HG03342 (cell line): ENCODE measurements around the gene C19orf25.

Experiments used
- ATAC-seq: cut with Tn5 transposase; IDR thresholded peaks from one replicate; pipeline ENCODE4 v1.9.1; 2021; ENCODE audit warnings: mild to moderate bottlenecking, moderate library complexity; ENCODE audit not compliant: unreplicated experiment

C19orf25 gene

GRCh38 chr19:1466461-1467214 lies 12.4 kb downstream of the C19orf25 start:
- no peak for ATAC-seq

- no peak for ATAC-seq
These were observed 13.0 kb downstream of the C19orf25 start for GRCh38 chr19:1466018-1466460.

GRCh38 chr19:1465191-1466016 lies 13.6 kb downstream of the C19orf25 start:
- ATAC-seq: no peak

GRCh38 chr19:1461862-1462261 lies 17.2 kb downstream of the C19orf25 start:
- no peak for ATAC-seq

- ATAC-seq: no peak
These were observed 18.7 kb downstream of the C19orf25 start for GRCh38 chr19:1460033-1460995.

GRCh38 chr19:1459479-1459878 lies 19.5 kb downstream of the C19orf25 start:
- no peak for ATAC-seq

- no peak for ATAC-seq
These were observed 21.1 kb downstream of the C19orf25 start for GRCh38 chr19:1457892-1458291.

GRCh38 chr19:1457031-1457739 lies 21.8 kb downstream of the C19orf25 start:
- no peak for ATAC-seq

GRCh38 chr19:1456121-1456900 lies 22.7 kb downstream of the C19orf25 start:
- ATAC-seq: no peak

- ATAC-seq: no peak
These were observed 23.5 kb downstream of the C19orf25 start for GRCh38 chr19:1455336-1456120.

- ATAC-seq: no peak
These were observed 24.0 kb downstream of the C19orf25 start for GRCh38 chr19:1455002-1455335.

GRCh38 chr19:1453525-1454364 lies 25.3 kb downstream of the C19orf25 start:
- no peak for ATAC-seq

- no peak for ATAC-seq
These were observed 26.1 kb downstream of the C19orf25 start for GRCh38 chr19:1452802-1453524.

- ATAC-seq: no peak
These were observed 26.9 kb downstream of the C19orf25 start for GRCh38 chr19:1451916-1452801.

- ATAC-seq: no peak
These were observed 28.0 kb downstream of the C19orf25 start for GRCh38 chr19:1450735-1451731.
